Germinal center (tissue), 1 donor: ENCODE data around the gene ZFP90.
A peak's percentile ranks its signal among the peaks of the same experiment; 100 is the strongest.
"Not testable (repeated sequence)": the region's sequence is repeated elsewhere in the genome, so short reads cannot be mapped to it uniquely, and the experiment has no call there.

Experiments
- DNase-seq: peaks from one replicate; pipeline ENCODE4 v3.0.0; 2012; ENCODE audit warnings: mixed read lengths, low spot score

Gene ZFP90

GRCh38 chr16:68519225-68519745 lies 19.8 kb upstream of the ZFP90 start:
- DNase-seq = no peak

- peak; percentile 94 for DNase-seq
Measured at GRCh38 chr16:68520649-68521086, 18.4 kb upstream of the ZFP90 start.

- DNase-seq = no peak
Measured at GRCh38 chr16:68524069-68524820, 14.8 kb upstream of the ZFP90 start.

GRCh38 chr16:68526143-68526781 lies 12.8 kb upstream of the ZFP90 start:
- DNase-seq = peak; percentile 47

GRCh38 chr16:68526782-68527145 lies 12.3 kb upstream of the ZFP90 start:
- DNase-seq = no peak

- no peak for DNase-seq
Measured at GRCh38 chr16:68528233-68528632, 10.9 kb upstream of the ZFP90 start.

GRCh38 chr16:68528686-68529379 lies 10.3 kb upstream of the ZFP90 start:
- DNase-seq = peak; percentile 90

GRCh38 chr16:68529608-68529930 lies 9.5 kb upstream of the ZFP90 start:
- no peak for DNase-seq

- DNase-seq = peak; percentile 98
Measured at GRCh38 chr16:68529931-68530701, 9.0 kb upstream of the ZFP90 start.

- DNase-seq = no peak
Measured at GRCh38 chr16:68533937-68534336, 5.2 kb upstream of the ZFP90 start.

GRCh38 chr16:68535331-68535730 lies 3.8 kb upstream of the ZFP90 start:
- no peak for DNase-seq

GRCh38 chr16:68539711-68540239 lies 684 bp downstream of the ZFP90 start:
- peak; percentile 17 for DNase-seq

GRCh38 chr16:68548947-68549346 lies 9.9 kb downstream of the ZFP90 start:
- DNase-seq = no peak

GRCh38 chr16:68553186-68553585 lies 14.1 kb downstream of the ZFP90 start:
- no peak for DNase-seq

- DNase-seq = not testable (repeated sequence)
Measured at GRCh38 chr16:68560341-68560740, 21.2 kb downstream of the ZFP90 start.

- DNase-seq = no peak
Measured at GRCh38 chr16:68563631-68564381, 24.7 kb downstream of the ZFP90 start.

GRCh38 chr16:68564382-68564985 lies 25.4 kb downstream of the ZFP90 start:
- DNase-seq = no peak

GRCh38 chr16:68574479-68574878 lies 35.4 kb downstream of the ZFP90 start:
- DNase-seq = no peak

GRCh38 chr16:68575082-68575481 lies 36.0 kb downstream of the ZFP90 start:
- no peak for DNase-seq

GRCh38 chr16:68577352-68577853 lies 38.3 kb downstream of the ZFP90 start:
- DNase-seq = no peak
